DOHH2 (cell line): ENCODE data around the gene ATP8B2.

Source experiments
- EZH2phosphoT487 ChIP-seq: fragments of 200-600 bp; sonication (generic); IDR thresholded peaks from 2 replicates; pipeline ENCODE4 v1.6.1; 2017; ENCODE audit warnings: borderline replicate concordance, mild to moderate bottlenecking, antibody characterized with exemption, low read length, moderate library complexity, mixed read lengths
- TF ChIP-seq, protein P1 (sequence below): fragments of 200-600 bp; sonication (generic); IDR thresholded peaks from one replicate; pipeline ENCODE4 v1.5.1; 2014; ENCODE audit warnings: antibody characterized with exemption, mild to moderate bottlenecking, low read depth, low read length; ENCODE audit not compliant: poor library complexity, severe bottlenecking

- TF ChIP-seq, protein P1, sequence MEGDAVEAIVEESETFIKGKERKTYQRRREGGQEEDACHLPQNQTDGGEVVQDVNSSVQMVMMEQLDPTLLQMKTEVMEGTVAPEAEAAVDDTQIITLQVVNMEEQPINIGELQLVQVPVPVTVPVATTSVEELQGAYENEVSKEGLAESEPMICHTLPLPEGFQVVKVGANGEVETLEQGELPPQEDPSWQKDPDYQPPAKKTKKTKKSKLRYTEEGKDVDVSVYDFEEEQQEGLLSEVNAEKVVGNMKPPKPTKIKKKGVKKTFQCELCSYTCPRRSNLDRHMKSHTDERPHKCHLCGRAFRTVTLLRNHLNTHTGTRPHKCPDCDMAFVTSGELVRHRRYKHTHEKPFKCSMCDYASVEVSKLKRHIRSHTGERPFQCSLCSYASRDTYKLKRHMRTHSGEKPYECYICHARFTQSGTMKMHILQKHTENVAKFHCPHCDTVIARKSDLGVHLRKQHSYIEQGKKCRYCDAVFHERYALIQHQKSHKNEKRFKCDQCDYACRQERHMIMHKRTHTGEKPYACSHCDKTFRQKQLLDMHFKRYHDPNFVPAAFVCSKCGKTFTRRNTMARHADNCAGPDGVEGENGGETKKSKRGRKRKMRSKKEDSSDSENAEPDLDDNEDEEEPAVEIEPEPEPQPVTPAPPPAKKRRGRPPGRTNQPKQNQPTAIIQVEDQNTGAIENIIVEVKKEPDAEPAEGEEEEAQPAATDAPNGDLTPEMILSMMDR, result no peak
- TF ChIP-seq EZH2phosphoT487, result no peak
Measured at GRCh38 chr1:154329551-154330131, 4.3 kb downstream of the ATP8B2 start.
